Spleen (tissue), 11 donors: ENCODE data around the gene CPTP. TPM values are rescaled to one million over a fixed set of nuclear protein-coding genes. Genes with fewer than 3 reads are reported as not detected.
A peak's percentile ranks its signal among the peaks of the same experiment; 100 is the strongest.

Experiments used
- DNase-seq: peaks from one replicate; pipeline ENCODE4 v3.0.0-alpha.2; 2020
- H3K27ac ChIP-seq, 8 donors: fragments of 200-600 bp; sonication (generic) in 7 of 8; 1 replicate in 4 of 8; 2 replicates in 4 of 8; pipeline versions ENCODE4 v1.5.0 to v1.8.0; 2016 to 2021; ENCODE audit warnings: inconsistent platforms in 4 of 8, mild to moderate bottlenecking in 4 of 8, moderate library complexity in 1 of 8
- H3K27me3 ChIP-seq, 7 donors: fragments of 200-600 bp; sonication (generic) in 6 of 7; replicated peaks in 1 of 7; 1 replicate in 4 of 7; 2 replicates in 3 of 7; pipeline versions ENCODE4 v1.5.0 to v1.8.0; 2016 to 2021; ENCODE audit warnings: inconsistent platforms in 3 of 7, mild to moderate bottlenecking in 1 of 7
- H3K36me3 ChIP-seq, 6 donors: fragments of 200-600 bp; sonication (generic) in 5 of 6; 1 replicate in 4 of 6; 2 replicates in 2 of 6; pipeline versions ENCODE4 v1.5.0 to v1.8.0; 2016 to 2021; ENCODE audit warnings: inconsistent platforms in 2 of 6
- H3K4me1 ChIP-seq, 6 donors: fragments of 200-600 bp; sonication (generic) in 5 of 6; 1 replicate in 3 of 6; 2 replicates in 3 of 6; pipeline versions ENCODE4 v1.5.0 to v1.8.0; 2016 to 2021; ENCODE audit warnings: inconsistent platforms in 3 of 6
- H3K4me3 ChIP-seq, 8 donors: fragments of 200-600 bp; sonication (generic) in 7 of 8; 1 replicate in 4 of 8; 2 replicates in 4 of 8; pipeline versions ENCODE4 v1.5.0 to v1.8.0; 2016 to 2021; ENCODE audit warnings: inconsistent platforms in 4 of 8, mild to moderate bottlenecking in 4 of 8, moderate library complexity in 2 of 8
- H3K9me3 ChIP-seq, 8 donors: fragments of 200-600 bp; sonication (generic) in 7 of 8; 1 replicate in 4 of 8; 2 replicates in 4 of 8; pipeline versions ENCODE4 v1.5.0 to v1.8.0; 2016 to 2021; ENCODE audit warnings: inconsistent platforms in 4 of 8
- POLR2A ChIP-seq, 3 donors: fragments of 450-650 bp; IDR thresholded peaks; one replicate each; pipeline ENCODE4 v1.5.1; 2017; ENCODE audit warnings: antibody characterized with exemption in 3 of 3, mild to moderate bottlenecking in 1 of 3
- POLR2AphosphoS5 ChIP-seq, 3 donors: sonication (generic); formaldehyde crosslinking; IDR thresholded peaks; one replicate each; pipeline ENCODE4 v1.5.1; 2017; ENCODE audit warnings: antibody characterized with exemption in 3 of 3
- WGBS, 5 donors: extraction: QIAGEN DNeasy Blood & Tissue Kit in 3 of 5; methylation state at CpG; one replicate each; pipeline versions ENCODE4 v1.1.5 to v1.1.7; 2013 to 2018; 5-methylcytosine and 5-hydroxymethylcytosine counted together
- intact Hi-C: fragments of 100-400 bp; cut with DNase I; formaldehyde crosslinking; loops from one replicate; pipeline ENCODE4 v1.15.0; 2023; ENCODE audit warnings: low total_unique reads
- polyA plus RNA-seq, 3 donors: library from polyadenylated mRNA; stranded (reverse); fragments of 200-250 nt; gene quantifications; one replicate each; pipeline ENCODE4 v1.2.1, GENCODE V29; 2013
- total RNA-seq, 7 donors: library from RNA; depleted of rRNA in 3 of 7; stranded (reverse); fragments of >200 nt in 3 of 7; fragmentation: NEBNext Ultra II Directional in 4 of 7; extraction: Animal tissue kit (Norgen Biotek cat#: 25700) in 4 of 7; gene quantifications; one replicate each; pipeline versions ENCODE4 v1.1.0 to v1.2.1, GENCODE V29; 2016 to 2021
- TF ChIP-seq, protein P1 (sequence below), 11 experiments: fragments of 200-600 bp in 7 of 11; fragments of 450-650 bp in 4 of 11; sonication (generic) in 4 of 11; IDR thresholded peaks in 8 of 11; conservative IDR thresholded peaks in 3 of 11; 1 replicate in 7 of 11; 2 replicates in 4 of 11; pipeline versions ENCODE4 v1.4.0 to v1.8.0; 2016 to 2021; ENCODE audit warnings: antibody characterized with exemption in 11 of 11, inconsistent platforms in 4 of 11, mild to moderate bottlenecking in 1 of 11
- donor health status: healthy with polysubstance abuse.
- donor health status: DM: no; HTN: no; CAD: no; lungs with moderate emphysema.
- donor health status: DM: no; HTN: no; CAD: no.
- donor health status: Bipolar disorder and iron deficiency.
- donor health status: healthy.
- donor health status: DM: no; HTN: no; CAD: no.
- donor health status: DM: yes; HTN: yes; CAD: no.

CPTP gene
- total and polyA plus RNA-seq, 10 donors: 7.5 to 42.1 (median 25.9) TPM

- no peaks in the 10 kb centered on the region for H3K27me3 ChIP-seq
- DNase-seq: no peak
- 87 to 93% (median 93%) methylated on average over 17 to 22 of the region's 22 CpGs for WGBS, 5 donors
- H3K27ac ChIP-seq: no peak overlapping the region
- intact Hi-C loops: no loop called here
- H3K4me3 ChIP-seq: no peak overlapping the region
- peak in 1 of 3 donors; percentile 14 for TF ChIP-seq POLR2AphosphoS5 (IDR thresholded peaks at IDR 0.05)
- TF ChIP-seq POLR2A (IDR thresholded peaks at IDR 0.05): no peak
- no peaks in the 10 kb centered on the region for H3K9me3 ChIP-seq
- peaks cover 19 to 37% (median 27%) of the 10 kb centered on the region in 6 donors for H3K4me1 ChIP-seq
- H3K36me3 ChIP-seq: peaks cover 0 to 66% (median 46%) of the 10 kb centered on the region in 6 donors
Observed at GRCh38 chr1:1311107-1312104, 13.2 kb upstream of the CPTP start.

DNA sequence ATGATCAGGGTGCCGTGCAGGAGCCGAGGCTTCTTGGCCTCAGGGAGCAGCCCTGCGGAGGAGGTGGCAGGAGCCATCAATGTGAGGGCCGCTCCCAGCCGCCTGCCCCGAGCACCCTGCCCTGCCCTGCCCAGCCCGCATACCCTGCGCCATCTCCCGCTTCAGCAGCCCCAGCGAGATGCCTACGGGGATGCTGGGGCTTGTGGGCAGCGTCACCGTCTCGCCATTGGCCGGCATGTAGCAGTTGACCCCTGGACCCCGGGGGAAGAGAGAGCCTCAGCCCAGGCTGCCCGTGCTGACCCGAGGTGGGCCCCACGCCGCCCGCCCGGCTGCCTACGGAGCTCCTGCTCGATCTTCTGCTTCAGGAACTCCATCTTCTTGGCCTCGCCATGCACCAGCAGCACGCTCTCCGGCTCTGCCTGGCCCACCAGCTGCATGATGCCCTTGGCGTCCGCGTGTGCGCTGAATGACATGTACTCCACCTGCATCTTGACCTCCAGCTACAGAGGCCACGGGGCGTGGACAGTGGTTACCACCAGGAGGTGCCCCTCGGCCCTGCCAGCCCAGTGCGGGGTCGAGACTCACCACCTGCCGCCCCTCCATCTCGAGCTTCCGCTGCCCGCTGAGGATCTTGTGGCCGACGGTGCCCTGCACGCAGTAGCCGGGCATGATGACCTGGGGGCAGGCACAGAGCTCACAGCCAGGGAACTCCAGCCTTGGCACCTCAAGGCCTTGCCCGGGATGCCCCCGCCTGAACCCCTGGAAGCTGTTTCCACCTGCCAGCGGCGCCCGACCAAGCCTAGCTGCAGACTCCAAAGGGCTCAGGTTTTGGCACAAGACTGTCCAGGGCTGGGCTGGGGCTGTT is 11.9 kb upstream of the CPTP start:
- WGBS, 5 donors: 90 to 94% (median 90%) methylated on average over 24 to 49 of the region's 49 CpGs
- DNase-seq: no peak

DNA sequence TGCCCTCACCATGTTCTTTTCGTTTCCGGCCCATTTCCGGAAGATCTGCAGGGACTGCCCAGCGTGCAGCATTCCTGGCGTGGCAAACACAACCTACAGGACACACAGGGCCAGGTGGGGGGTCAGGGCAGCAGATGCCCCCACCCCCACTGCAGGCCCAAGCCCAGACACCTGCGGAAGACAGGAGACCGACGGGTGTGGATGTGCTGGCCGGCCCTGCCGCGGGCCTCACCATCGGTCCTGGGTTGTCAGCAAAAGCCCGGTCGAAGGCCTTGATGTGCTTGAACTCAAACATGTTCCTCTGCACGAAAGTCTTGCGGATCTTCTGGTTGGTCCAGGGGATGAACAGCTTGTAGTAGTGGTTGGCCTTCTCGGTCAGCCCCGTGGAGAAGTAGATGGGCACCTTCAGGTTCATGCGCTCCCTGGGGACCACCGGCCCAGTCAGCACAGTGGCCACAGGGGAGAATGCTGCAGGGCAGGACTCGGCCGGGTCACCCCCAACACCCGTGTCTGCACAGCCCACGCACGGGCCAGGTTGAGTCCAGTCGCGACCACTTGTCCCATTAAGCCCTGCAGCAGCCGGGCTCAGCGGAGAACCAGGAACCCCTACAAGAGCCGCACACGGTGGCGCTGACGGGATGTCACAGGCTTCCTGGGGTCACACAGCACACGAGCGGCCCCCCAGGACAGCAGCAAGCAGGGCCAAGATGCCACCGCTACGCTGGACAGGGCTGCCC is 10.9 kb upstream of the CPTP start:
- intact Hi-C loops: no loop called here
- TF ChIP-seq POLR2AphosphoS5 (IDR thresholded peaks at IDR 0.05) (peak in 1 of 3 donors; percentile 37), POLR2A (IDR thresholded peaks at IDR 0.05) (no peak)
- no peaks in the 10 kb centered on the region for H3K9me3 ChIP-seq
- H3K27ac ChIP-seq: no peak overlapping the region
- WGBS, 5 donors: 90 to 98% (median 92%) methylated on average over 8 to 37 of the region's 37 CpGs
- H3K4me1 ChIP-seq: peaks cover 10 to 37% (median 17%) of the 10 kb centered on the region in 6 donors
- DNase-seq: no peak
- no peak overlapping the region for H3K4me3 ChIP-seq
- no peaks in the 10 kb centered on the region for H3K27me3 ChIP-seq
- H3K36me3 ChIP-seq: peaks cover 0 to 88% (median 63%) of the 10 kb centered on the region in 6 donors

More for the DNA sequence above, 11.9 kb upstream of the CPTP start:
- peaks cover 0 to 78% (median 55%) of the 10 kb centered on the region in 6 donors for H3K36me3 ChIP-seq
- H3K4me3 ChIP-seq: no peak overlapping the region
- peaks cover 10 to 28% (median 17%) of the 10 kb centered on the region in 6 donors for H3K4me1 ChIP-seq
- peak in 1 of 3 donors; percentile 60 for TF ChIP-seq POLR2AphosphoS5 (IDR thresholded peaks at IDR 0.05)
- TF ChIP-seq POLR2A (IDR thresholded peaks at IDR 0.05): no peak
- H3K9me3 ChIP-seq: no peaks in the 10 kb centered on the region
- H3K27ac ChIP-seq: no peak overlapping the region
- no peaks in the 10 kb centered on the region for H3K27me3 ChIP-seq
- intact Hi-C loops: no loop called here

DNA sequence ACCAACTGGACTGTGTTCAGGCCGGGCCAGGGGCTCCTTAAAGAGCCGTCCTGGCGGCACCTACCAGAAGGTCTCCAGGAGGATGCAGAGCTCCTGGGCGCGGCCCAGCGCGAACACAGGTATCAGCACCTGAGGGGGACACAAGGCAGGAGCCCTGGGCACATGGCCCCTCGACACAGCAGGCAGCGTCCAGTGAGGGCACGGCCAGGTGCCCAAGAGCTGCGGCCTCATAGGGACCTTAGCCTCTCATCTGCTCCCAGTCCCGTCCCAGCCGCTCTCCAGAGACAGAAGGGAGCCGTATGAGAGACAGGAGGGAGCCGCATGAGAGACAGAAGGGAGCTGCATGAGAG is 10.4 kb upstream of the CPTP start:
- Histone ChIP-seq H3K4me1 (peaks cover 8 to 34% (median 12%) of the 10 kb centered on the region in 6 donors), H3K9me3 (no peaks in the 10 kb centered on the region), H3K27ac (no peak overlapping the region), H3K4me3 (no peak overlapping the region), H3K36me3 (peaks cover 0 to 94% (median 68%) of the 10 kb centered on the region in 6 donors), H3K27me3 (no peaks in the 10 kb centered on the region)
- TF ChIP-seq, protein P1, sequence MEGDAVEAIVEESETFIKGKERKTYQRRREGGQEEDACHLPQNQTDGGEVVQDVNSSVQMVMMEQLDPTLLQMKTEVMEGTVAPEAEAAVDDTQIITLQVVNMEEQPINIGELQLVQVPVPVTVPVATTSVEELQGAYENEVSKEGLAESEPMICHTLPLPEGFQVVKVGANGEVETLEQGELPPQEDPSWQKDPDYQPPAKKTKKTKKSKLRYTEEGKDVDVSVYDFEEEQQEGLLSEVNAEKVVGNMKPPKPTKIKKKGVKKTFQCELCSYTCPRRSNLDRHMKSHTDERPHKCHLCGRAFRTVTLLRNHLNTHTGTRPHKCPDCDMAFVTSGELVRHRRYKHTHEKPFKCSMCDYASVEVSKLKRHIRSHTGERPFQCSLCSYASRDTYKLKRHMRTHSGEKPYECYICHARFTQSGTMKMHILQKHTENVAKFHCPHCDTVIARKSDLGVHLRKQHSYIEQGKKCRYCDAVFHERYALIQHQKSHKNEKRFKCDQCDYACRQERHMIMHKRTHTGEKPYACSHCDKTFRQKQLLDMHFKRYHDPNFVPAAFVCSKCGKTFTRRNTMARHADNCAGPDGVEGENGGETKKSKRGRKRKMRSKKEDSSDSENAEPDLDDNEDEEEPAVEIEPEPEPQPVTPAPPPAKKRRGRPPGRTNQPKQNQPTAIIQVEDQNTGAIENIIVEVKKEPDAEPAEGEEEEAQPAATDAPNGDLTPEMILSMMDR (IDR thresholded peaks at IDR 0.05 in 8 of 11, conservative IDR thresholded peaks at IDR 0.05 in 3 of 11): no peak
- TF ChIP-seq POLR2A (IDR thresholded peaks at IDR 0.05) (no peak), POLR2AphosphoS5 (IDR thresholded peaks at IDR 0.05) (peak in 1 of 3 donors; percentile 14)
- no peak for DNase-seq
- intact Hi-C loops: no loop called here
- 92 to 96% (median 95%) methylated on average over 8 to 15 of the region's 15 CpGs for WGBS, 5 donors
